Measurements from ENCODE around the gene VENTX. TPM values are rescaled to one million over a fixed set of nuclear protein-coding genes. Genes with fewer than 3 reads are reported as not detected.

Gene VENTX
- total RNA-seq, 1 experiment from 2014 or later = not detected

GRCh38 chr10:133278577-133279265 lies 41.1 kb downstream of the VENTX start:
- 0 out of 2 replicates have a peak, but pooled peaks have one; percentile 12 for TF ChIP-seq CTCF (conservative IDR thresholded peaks at IDR 0.05; ENCODE audit: low read depth, low read length)
- no peak for TF ChIP-seq EZH2phosphoT487 (IDR thresholded peaks at IDR 0.05; ENCODE audit: borderline replicate concordance, low read length)
- Histone ChIP-seq H3K4me3 (ENCODE audit: low read length) (peak overlapping the region; percentile 51; the same call in 1 of the 2 replicates), H2AFZ (ENCODE audit: low read length) (no peak overlapping the region), H3K36me3 (ENCODE audit: low read depth, low read length) (peaks cover 6% of the 10 kb centered on the region; the same call in 1 of the 2 replicates), H3K27me3 (ENCODE audit: low read length) (no peaks in the 10 kb centered on the region), H4K20me1 (ENCODE audit: low read length) (no peaks in the 10 kb centered on the region), H3K9me2 (replicated peaks; ENCODE audit: low read length) (no peaks in the 10 kb centered on the region), H3K27ac (ENCODE audit: low read length) (peak overlapping the region; percentile 98), H3K9ac (ENCODE audit: low read length) (peak overlapping the region; percentile 96), H3F3A (ENCODE audit: low read length, unreplicated experiment) (peaks cover 4% of the 10 kb centered on the region), H3K4me1 (ENCODE audit: insufficient read depth, low read length) (peaks cover 54% of the 10 kb centered on the region), H3K4me2 (ENCODE audit: low read length) (peak overlapping the region; percentile 97), H3K9me3 (ENCODE audit: low read length) (no peaks in the 10 kb centered on the region), H3K79me2 (ENCODE audit: low read length) (peaks cover 26% of the 10 kb centered on the region)
- no TSS peak for BruUV-seq (replicated peaks)
- intact Hi-C loops (cut with micrococcal nuclease) = no loop called here
- ChIA-PET CTCF (no interaction called here), POLR2A (ENCODE audit: unreplicated experiment) (interaction anchor here (0.8 kb wide), 1 partner anchor 16 kb away, joined by 3 read pairs; no protein-coding TSS in a partner anchor)
- DNase-seq = peak; percentile 89
- ATAC-seq = peak; percentile 58

DNA sequence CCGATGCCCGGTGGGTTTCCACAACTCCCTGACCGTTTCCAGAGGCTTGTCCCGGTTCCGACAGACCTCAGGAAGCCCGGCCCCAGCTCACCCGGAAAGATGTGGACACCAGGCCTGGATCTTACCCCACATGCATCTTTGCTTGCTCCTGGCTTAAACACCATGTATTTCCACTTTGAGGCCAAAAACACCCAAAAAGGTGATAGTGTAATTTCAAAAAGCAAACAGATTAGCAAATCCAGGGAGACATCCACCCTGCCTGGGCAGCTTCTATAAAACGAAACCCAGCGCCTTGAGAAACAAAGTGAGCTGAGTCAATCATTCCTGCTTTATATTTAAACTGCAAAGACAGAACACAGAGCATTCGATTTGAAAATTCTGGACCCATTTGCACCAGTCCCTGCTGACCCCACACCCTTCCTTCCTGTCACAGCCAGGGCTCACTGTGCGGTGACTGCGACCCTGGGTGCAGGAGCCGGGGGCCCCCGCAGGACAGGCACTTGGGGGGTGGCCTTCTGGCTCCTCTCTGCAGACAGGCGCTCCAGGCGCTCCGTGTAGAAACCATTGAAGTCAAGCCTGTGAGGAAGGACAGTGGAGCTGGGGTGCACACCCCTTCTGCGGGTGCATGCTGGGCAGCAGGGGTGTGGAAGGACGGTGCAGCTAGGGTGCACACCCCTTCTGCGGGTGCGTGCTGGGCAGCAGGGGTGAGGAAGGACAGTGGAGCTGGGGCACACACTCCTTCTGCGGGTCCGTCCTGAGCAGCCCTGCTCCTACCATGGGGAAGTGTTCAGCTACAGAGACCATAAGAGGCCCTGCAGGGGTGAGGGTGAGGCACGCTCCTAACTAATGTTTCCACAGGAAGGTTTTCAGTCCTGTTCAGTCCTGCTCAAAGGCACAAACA lies 41.9 kb downstream of the VENTX start:
- no peaks in the 10 kb centered on the region for H3K9me3 ChIP-seq (ENCODE audit: low read length)
- H3K36me3 ChIP-seq (ENCODE audit: low read depth, low read length) = peaks cover 12% of the 10 kb centered on the region; the same call in 1 of the 2 replicates
- POLR2A ChIA-PET (ENCODE audit: unreplicated experiment) = no interaction called here

More for the DNA sequence above, 41.9 kb downstream of the VENTX start:
- DNase-seq (peak; percentile 18), ATAC-seq (no peak)
- intact Hi-C loops (cut with micrococcal nuclease) = no loop called here
- Histone ChIP-seq H3K27me3 (ENCODE audit: low read length) (no peaks in the 10 kb centered on the region), H3K4me3 (ENCODE audit: low read length) (no peak overlapping the region; the same call in 1 of the 2 replicates), H2AFZ (ENCODE audit: low read length) (no peak overlapping the region), H4K20me1 (ENCODE audit: low read length) (no peaks in the 10 kb centered on the region), H3K4me2 (ENCODE audit: low read length) (peak overlapping the region; percentile 97), H3K9ac (ENCODE audit: low read length) (peak overlapping the region; percentile 96), H3K9me2 (replicated peaks; ENCODE audit: low read length) (no peaks in the 10 kb centered on the region), H3K79me2 (ENCODE audit: low read length) (peaks cover 20% of the 10 kb centered on the region), H3K4me1 (ENCODE audit: insufficient read depth, low read length) (peaks cover 52% of the 10 kb centered on the region), H3F3A (ENCODE audit: low read length, unreplicated experiment) (peaks cover 4% of the 10 kb centered on the region), H3K27ac (ENCODE audit: low read length) (peak overlapping the region; percentile 98)
- CTCF ChIA-PET = no interaction called here
- no peak for TF ChIP-seq EZH2phosphoT487 (IDR thresholded peaks at IDR 0.05; ENCODE audit: borderline replicate concordance, low read length)
- TF ChIP-seq CTCF (conservative IDR thresholded peaks at IDR 0.05; ENCODE audit: low read depth, low read length) = no peak
- TF ChIP-seq EZH2 (IDR thresholded peaks at IDR 0.05; ENCODE audit: low read length, unreplicated experiment) = no peak
- BruUV-seq (replicated peaks) = no TSS peak

All from PC-3 (cell line).